ENCODE measurements around the gene PHLDA2.

PHLDA2 gene

DNA sequence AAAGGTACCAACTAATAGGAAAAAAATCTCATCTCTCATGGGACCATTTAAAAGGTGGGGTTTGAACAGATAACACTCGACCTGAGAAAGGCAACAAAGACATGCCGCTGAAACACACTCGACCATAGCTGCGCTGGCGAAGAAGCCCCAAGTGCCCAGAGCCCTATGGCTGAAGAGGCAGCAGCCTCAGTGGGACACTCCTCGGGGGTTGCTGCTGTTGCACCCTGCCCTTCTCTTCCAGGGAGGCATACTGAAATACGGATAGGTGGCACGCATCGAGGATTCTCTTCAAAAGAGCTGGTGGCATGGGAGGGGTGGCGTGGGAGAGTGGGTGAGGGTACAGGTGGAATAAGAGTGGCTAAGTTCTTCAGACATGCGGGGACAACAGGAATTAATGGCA, 18.5 kb upstream of the PHLDA2 start:
- H3K9ac ChIP-seq = no peak overlapping the region
- no peaks in the 10 kb centered on the region for H3K27me3 ChIP-seq (ENCODE audit: control insufficient read depth, insufficient read depth, low read length)
- H3K4me1 ChIP-seq = no peaks in the 10 kb centered on the region
- TF ChIP-seq CTCF (IDR thresholded peaks at IDR 0.05) = no peak
- no peaks in the 10 kb centered on the region for H3K36me3 ChIP-seq (ENCODE audit: control insufficient read depth, insufficient read depth, low read length)
- H3K9me3 ChIP-seq (ENCODE audit: control insufficient read depth, low read length) = no peaks in the 10 kb centered on the region
- H3K27ac ChIP-seq = no peak overlapping the region
- H2AFZ ChIP-seq = no peak overlapping the region
- peaks cover 4% of the 10 kb centered on the region for H3K79me2 ChIP-seq
- H3K4me3 ChIP-seq (ENCODE audit: low read depth, low read length) = no peak overlapping the region
- H3K4me2 ChIP-seq (ENCODE audit: low read length) = no peak overlapping the region

- H3K27me3 ChIP-seq (ENCODE audit: control insufficient read depth, insufficient read depth, low read length) = no peaks in the 10 kb centered on the region
- no peak for TF ChIP-seq CTCF (IDR thresholded peaks at IDR 0.05)
- no peak overlapping the region for H2AFZ ChIP-seq
- no peak overlapping the region for H3K4me2 ChIP-seq (ENCODE audit: low read length)
- H3K4me3 ChIP-seq (ENCODE audit: low read depth, low read length) = no peak overlapping the region
- H3K27ac ChIP-seq = no peak overlapping the region
- no peak overlapping the region for H3K9ac ChIP-seq
- no peaks in the 10 kb centered on the region for H3K9me3 ChIP-seq (ENCODE audit: control insufficient read depth, low read length)
- H3K4me1 ChIP-seq = peaks cover 2% of the 10 kb centered on the region
- H3K79me2 ChIP-seq = no peaks in the 10 kb centered on the region
- no peaks in the 10 kb centered on the region for H3K36me3 ChIP-seq (ENCODE audit: control insufficient read depth, insufficient read depth, low read length)
Measured at GRCh38 chr11:2945757-2946287, 16.6 kb upstream of the PHLDA2 start.

DNA sequence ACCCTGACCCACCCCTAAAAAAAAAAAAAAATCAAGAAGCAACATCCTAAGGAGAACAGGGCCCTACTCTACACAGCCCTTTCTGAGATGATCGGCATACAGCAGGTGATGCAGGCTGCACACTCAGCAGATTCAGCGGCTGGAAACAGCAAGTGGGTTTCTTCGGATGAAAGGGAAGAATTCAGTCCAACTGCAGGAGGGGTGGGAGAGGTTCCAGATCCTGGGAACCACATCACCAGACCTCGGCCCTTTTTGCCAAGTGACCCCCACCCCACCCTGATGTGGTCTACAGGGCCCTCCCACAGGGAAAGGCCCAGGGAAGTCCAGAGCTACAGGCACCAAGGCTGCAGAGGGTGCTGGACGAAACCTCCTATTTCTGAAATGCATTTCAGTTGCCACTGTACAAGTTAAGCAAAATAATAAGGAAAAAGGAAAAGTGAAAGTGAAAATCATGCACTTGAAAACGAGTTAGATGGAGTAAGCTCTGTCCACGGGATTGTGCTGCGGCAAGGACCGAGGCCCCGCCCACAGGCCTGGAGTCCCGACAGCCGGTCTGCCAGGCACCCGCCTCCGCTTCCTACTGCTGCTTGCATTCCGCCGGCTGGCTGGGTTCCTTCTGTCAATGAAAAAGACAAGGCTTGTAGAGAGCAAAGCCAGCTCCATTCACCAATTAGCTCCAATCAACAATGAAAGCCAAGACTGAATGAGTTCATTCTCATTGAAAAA, 16.0 kb upstream of the PHLDA2 start:
- Histone ChIP-seq H3K27me3 (ENCODE audit: control insufficient read depth, insufficient read depth, low read length) (no peaks in the 10 kb centered on the region), H3K4me2 (ENCODE audit: low read length) (peak overlapping the region; percentile 28), H3K9me3 (ENCODE audit: control insufficient read depth, low read length) (no peaks in the 10 kb centered on the region), H3K36me3 (ENCODE audit: control insufficient read depth, insufficient read depth, low read length) (no peaks in the 10 kb centered on the region), H3K9ac (no peak overlapping the region), H3K27ac (no peak overlapping the region), H3K79me2 (no peaks in the 10 kb centered on the region), H2AFZ (no peak overlapping the region), H3K4me3 (ENCODE audit: low read depth, low read length) (no peak overlapping the region), H3K4me1 (peaks cover 6% of the 10 kb centered on the region)
- TF ChIP-seq CTCF (IDR thresholded peaks at IDR 0.05) = no peak

DNA sequence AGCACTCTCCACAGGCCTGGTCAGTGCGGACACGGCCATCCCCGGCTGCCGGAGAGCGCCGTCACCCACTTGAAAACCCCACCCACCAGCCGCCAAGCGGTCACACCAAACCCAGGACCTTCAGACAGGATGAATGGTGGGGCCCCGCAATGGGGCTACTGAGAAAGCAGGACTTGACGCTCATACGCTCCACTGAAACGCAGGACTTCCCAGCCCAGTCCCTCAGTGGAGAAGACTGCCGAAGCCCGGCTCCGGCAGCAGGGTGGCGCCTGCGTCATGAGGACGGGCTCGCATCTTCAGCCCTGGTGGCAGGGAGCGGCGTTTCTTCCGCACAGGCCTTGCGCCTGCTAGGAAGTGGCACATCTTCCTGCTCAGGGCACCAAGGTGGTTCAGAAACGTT, 15.3 kb upstream of the PHLDA2 start:
- no peak for TF ChIP-seq CTCF (IDR thresholded peaks at IDR 0.05)
- Histone ChIP-seq H3K9ac (no peak overlapping the region), H3K4me3 (ENCODE audit: low read depth, low read length) (no peak overlapping the region), H3K27me3 (ENCODE audit: control insufficient read depth, insufficient read depth, low read length) (no peaks in the 10 kb centered on the region), H3K9me3 (ENCODE audit: control insufficient read depth, low read length) (no peaks in the 10 kb centered on the region), H2AFZ (no peak overlapping the region), H3K4me2 (ENCODE audit: low read length) (no peak overlapping the region), H3K4me1 (peaks cover 10% of the 10 kb centered on the region), H3K27ac (no peak overlapping the region), H3K79me2 (no peaks in the 10 kb centered on the region), H3K36me3 (ENCODE audit: control insufficient read depth, insufficient read depth, low read length) (no peaks in the 10 kb centered on the region)

GRCh38 chr11:2943711-2944118, 14.5 kb upstream of the PHLDA2 start:
- Histone ChIP-seq H3K4me3 (ENCODE audit: low read depth, low read length) (no peak overlapping the region), H3K9me3 (ENCODE audit: control insufficient read depth, low read length) (no peaks in the 10 kb centered on the region), H3K36me3 (ENCODE audit: control insufficient read depth, insufficient read depth, low read length) (no peaks in the 10 kb centered on the region), H3K27me3 (ENCODE audit: control insufficient read depth, insufficient read depth, low read length) (no peaks in the 10 kb centered on the region), H3K4me2 (ENCODE audit: low read length) (no peak overlapping the region), H2AFZ (no peak overlapping the region), H3K9ac (no peak overlapping the region), H3K79me2 (no peaks in the 10 kb centered on the region), H3K4me1 (peaks cover 10% of the 10 kb centered on the region), H3K27ac (no peak overlapping the region)
- TF ChIP-seq CTCF (IDR thresholded peaks at IDR 0.05) = no peak

Measured in parathyroid adenoma (tissue), 2 donors.